HG03064 (cell line): ENCODE results near the gene LSM14B.
"Not testable (repeated sequence)": the region's sequence is repeated elsewhere in the genome, so short reads cannot be mapped to it uniquely, and the experiment has no call there.

Source experiments
- ATAC-seq: cut with Tn5 transposase; IDR thresholded peaks from one replicate; pipeline ENCODE4 v1.9.1; 2021; ENCODE audit warnings: low read depth; ENCODE audit not compliant: unreplicated experiment

Gene LSM14B

DNA sequence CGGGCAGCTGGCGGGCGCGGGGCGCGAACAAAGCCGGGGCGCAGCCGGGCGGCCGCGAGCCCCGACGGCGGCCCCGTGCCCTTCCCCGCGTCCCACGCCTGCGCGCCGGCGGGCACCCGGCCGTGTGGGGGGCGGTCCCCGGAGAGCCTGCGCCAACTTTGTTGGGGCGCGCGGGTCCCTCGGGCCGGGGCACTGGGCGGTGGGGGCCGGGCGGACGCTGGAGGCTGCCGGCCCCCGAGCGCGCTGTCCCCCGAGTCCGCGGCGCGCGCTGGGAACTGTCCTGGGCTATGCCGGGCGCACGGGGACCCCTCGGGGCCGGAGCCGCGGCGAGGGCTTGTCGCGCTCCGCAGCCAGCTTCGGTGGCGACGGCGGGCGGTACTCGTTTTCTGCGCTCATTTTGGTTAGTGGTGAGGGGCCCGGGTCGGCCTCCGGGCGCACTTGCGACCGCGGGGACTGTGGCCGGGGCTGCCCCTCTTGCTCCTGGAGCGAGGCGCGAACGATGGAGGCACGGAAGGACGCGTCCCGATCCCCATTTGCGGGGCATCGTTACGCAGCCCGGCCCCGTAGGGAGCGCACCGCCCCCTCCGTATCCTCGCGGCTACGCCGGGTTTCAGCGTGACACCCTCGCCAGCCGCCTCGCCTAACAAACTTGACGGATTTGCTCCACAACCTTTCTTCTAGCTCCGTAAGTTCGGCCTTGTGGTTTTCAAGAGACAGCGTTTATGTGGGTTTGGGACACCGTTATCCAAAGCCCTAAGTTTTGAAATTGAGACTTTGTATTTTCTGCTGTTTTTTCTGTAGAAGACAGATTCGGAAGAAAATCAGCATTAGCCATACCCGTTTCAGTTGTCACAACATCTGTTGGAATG, 21.9 kb downstream of the LSM14B start:
- peak; percentile 20 for ATAC-seq

DNA sequence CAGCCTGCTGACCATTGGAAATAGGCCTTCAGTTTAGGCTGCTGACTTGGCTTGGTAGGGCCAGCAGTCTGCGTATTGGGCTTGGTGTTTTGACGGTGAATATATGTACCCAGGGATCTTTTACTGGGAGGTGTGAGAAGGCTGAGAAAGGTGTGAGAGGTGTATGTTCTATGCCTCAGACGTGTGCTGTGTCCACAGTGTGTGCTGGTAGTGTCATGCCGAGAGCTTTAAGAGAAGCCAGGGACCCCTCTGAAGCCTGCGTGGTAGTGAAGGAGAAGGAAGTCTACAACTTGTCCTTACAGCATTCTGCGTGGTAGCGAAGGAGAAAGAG, 23.4 kb downstream of the LSM14B start:
- no peak for ATAC-seq

DNA sequence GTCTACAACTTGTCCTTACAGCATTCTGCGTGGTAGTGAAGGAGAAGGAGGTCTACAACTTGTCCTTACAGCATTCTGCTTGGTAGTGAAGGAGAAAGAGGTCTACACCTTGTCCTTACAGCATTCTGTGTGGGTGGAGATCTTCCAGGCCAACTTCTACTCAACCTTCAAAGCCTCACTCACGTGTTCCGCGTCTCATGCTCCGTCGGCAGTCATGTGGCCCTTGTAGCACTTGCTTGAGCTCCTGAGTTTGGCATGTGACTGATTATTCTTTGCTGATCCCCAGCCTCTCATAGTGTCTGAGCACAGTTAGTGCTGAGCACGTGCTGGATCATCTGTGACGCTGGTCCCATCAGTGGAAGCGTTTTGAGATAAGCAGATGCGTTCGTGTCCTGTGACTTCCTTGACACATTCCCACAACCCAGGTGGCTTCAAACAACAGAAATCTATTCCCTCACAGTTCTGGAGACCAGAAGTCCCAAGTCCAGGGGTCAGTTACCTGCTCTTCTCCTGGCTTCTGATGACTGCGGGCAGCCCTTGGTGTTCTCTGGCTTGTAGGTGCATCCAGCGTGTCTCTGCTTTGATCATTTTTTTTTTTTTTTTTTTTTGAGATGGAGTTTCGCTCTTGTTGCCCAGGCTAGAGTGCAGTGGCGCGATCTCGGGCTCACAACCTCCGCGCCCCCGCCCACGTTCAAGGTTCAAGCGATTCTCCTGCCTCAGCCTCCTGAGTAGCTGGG, 23.9 kb downstream of the LSM14B start:
- no peak for ATAC-seq

DNA sequence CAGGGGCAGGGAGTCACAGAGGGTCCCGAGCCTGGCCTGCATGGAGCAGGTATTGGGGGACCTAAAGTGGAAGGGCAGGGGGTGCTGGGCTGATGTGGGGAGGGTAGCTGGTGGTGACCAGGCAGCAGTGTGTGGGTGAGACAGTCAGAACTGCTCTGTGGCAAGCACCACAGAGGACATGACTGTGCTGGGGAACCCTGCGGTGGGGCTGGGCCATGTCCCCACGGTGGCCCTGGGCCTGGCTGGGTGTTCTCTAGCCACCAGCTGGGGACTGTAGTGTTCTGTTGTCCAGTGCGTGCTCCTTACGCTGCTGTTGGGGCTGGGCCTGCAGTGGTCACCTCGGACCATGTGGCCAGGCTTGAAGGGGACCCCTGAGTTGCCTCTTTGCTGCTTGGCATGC, 24.9 kb downstream of the LSM14B start:
- no peak for ATAC-seq

DNA sequence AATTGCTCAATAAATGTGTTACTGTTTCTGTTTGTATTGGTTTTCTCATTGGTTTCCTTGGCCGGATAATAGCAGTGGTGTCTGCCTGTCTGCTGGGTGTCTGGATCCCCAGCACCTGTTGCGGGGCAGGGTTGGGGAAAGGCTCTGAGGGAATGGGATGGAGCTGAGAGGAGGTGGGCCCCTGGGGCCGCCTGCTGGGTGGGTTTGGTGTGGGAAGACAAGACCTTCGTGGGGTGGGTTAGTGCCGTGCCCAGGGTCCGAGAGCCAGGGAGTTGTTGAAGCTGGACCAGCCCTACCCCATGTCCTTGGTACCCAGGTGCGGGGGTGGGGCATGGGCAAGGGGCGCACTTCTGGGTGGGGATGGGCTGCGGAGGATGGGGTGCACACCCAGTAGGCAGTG, 25.3 kb downstream of the LSM14B start:
- no peak for ATAC-seq

DNA sequence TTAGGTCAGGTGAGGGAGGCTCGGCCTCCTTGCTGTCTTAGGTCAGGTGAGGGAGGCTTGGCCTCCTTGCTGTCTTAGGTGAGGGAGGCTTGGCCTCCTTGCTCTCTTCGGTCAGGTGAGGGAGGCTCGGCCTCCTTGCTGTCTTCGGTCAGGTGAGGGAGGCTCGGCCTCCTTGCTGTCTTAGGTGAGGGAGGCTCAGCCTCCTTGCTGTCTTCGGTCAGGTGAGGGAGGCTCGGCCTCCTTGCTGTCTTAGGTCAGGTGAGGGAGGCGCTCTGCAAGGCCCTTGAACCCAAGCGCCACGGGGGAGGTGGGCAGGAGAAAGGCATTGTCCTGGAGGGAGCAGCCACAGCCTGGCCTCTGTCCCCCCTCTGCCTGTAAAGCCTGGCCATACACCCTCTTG, 26.1 kb downstream of the LSM14B start:
- ATAC-seq: not testable (repeated sequence)

DNA sequence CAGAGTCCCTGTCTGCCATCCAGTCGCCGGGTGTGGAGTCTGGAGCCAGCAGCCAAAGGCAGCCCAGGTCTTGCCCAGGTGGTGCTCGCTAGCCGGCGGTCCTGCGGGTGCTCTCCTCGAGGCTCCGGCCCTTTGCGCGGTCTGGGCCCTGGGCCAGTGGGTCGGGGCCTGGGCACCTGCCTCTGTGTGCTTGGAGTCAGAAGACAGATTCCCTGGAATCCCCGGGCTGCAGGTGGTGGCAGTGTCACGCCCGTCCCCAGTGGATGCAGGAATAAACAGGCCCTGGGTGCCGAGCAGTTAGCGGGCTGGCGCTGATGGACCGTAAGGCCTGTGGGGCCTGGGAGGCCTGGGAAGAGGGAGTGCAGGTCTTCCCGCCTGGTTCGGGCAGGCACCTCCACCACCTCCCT, 26.6 kb downstream of the LSM14B start:
- no peak for ATAC-seq

DNA sequence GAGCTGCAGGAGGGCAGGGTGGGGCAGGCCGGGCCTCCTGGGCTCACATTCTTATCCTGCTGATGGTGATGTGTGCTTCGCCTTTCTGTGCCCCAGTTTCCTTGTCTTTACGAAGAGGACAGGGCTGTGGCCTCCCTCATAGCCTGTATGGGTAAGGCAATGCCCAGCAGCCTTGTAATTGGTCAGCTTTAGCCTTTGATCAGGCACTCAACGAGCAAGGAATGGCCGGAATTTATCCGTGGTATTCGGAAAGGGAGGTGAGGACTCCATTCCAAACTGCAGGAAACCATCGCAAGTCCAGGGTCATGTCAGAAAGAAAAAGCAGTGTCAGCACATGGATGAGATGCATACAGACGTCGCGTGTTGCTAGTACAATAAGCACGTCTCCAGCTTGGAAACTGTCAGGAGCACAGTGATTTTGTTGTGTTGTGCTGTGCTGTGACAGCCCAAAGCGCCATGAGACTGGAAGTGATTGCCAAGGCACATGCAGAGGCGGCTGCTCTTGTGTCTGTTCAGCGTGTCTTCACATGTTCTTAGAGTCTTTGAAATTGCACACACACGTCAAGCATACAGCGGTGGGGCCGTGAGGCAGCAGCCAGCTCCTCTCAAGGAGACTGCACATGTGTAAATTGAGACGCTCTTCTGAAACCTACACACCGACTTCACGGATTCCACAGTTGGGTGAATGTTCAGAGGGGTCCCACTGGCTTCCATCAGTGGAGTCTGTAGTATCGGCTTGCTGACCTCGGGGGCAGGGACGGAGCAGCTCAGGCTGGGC, 27.4 kb downstream of the LSM14B start:
- ATAC-seq: no peak

DNA sequence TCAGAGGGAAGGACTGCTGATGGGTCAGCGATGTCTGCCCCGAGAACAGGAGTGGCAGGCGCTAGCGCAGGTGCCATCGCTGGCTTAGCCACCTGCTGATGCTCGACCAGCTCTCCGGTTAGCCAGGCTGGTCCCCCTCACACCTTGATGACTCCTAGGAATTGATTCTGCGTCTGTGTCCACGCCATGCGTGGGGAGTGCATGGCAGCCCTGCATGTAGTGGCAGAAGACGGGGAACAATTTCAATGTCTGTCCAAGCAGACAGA, 28.0 kb downstream of the LSM14B start:
- ATAC-seq: no peak

DNA sequence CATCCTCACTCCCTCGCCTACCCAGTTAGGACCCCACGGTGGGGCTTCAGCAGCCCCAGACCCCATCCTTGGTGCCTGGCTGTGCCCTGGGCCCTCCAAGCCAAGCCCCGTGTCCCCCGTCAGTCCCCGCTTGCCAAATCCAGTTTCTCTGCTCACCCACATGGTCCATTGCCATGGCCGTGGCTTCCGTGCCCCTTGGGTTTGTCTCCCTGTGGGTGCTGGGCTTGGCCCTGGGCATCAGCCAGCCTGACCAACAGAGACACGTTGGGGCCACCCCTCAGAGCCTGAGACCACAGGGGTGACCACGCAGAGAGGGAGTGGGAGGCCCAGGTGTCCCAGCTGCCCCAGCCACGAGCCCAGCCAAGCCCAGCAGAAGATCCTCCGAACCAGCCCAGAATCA, 28.9 kb downstream of the LSM14B start:
- no peak for ATAC-seq

DNA sequence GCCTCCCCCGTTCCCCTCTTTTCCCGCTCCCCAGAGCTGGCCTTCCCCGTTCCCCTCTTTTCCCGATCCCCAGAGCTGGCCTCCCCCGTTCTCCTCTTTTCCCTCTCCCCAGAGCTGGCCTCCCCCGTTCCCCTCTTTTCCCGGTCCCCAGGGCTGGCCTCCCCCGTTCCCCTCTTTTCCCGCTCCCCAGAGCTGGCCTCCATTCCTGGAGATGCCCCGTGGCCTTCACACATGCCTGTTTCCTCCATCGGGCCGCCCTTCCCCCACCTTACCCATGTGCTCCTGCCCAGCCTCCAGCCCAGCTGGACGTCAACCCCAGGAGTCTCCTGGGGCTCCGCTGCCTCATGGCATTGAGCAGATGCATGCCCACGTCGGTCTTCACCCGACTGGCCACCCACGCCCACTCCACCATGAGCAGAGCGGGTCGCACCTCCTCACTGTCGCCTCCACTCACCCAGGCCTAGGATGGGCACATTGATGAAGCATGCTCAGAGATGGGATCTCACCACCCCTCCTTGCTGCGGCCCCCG, 29.6 kb downstream of the LSM14B start:
- ATAC-seq: no peak

DNA sequence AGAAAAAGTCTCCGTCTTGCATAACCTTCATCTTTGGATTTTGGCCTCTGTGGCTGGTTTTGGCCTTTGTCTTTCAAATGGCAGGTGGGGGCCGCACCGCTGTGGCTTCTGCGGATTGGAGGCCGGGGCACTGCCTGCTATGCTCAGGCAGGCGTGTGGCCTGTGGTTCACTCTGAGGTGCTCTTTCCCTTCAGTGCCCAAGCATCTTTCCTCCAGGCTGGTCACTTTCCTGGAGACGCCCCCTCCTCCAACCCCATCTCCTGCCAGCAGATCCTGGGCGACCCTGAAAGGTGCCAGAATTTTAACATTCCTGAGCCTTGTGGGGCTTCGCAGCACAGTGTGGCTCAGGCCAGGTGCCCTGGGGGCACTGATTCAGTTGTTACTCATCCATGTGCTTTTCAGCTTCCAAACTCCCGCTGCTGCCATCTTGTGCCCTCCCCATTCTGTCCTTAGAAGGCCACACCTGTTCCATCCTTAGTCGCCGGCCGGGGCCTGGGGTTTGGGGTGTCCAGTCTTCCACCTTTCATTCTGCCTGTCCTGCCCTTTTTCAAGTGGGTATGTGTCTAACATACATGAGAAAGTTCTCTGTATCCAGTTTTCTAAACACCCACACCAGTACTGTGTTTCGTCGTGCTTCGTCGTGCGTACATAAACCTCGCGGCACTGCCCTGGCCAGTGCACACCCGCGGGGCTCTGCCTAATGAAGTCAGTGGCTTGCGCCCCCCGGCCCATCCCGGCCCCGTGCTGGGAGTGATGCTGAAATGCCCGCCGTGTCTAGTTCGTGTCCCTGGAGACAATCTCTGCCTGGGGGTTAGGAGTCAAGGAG, 33.4 kb downstream of the LSM14B start:
- ATAC-seq: no peak

DNA sequence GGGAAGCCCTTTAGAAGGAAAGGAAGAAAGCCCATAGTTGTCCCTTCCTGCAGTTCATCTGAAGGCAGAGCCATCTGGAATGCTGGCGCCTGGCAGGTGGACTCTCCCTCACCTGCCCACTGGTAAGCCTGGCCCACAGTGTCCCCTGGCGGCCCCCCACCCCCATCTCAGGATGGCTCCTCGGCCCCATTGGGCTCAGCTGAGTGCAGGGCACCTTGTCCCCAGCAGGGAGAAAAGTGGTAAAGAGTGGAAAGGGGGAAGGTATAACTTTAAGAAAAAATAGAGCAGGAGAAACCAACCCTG, 33.9 kb downstream of the LSM14B start:
- no peak for ATAC-seq

DNA sequence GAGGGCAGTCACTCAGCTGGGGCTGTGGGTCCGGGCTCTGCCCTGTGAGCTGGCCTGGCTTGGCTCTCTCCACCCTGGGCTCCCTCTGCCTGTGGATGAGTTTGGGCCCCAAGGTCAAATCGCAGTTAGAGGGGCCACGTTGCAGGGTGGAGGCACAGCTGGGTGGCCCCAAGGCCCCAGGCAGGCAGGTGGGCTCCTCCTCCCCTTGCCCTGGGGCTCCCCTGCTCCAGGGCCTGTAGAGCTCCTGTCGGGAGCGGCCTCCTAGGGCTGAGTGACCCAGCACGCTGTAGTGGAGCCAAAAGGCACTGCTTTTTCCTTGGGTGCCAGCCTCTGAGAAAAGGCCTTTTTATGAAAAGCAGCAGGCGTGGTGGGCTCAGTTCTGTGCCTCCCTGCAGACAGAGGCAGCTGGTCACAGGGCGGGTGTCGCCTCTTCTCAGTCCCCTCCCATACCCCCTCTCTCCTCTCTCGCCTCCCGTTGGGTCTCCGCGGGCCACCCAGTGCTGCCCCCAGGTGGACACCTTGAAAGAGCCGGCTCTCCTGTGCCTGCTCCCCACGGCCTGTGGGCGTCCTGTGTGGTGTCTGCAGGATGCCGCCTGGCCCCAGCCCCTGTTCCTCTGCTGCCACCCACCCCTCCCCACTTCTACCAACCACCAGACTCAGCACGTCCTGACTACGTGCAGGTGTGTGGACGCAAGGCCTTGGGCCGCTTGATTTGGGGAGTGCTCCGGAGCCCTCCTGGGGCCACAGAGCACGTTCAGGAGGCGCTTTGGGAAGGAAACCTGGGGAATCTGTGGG, 34.5 kb downstream of the LSM14B start:
- ATAC-seq: no peak

DNA sequence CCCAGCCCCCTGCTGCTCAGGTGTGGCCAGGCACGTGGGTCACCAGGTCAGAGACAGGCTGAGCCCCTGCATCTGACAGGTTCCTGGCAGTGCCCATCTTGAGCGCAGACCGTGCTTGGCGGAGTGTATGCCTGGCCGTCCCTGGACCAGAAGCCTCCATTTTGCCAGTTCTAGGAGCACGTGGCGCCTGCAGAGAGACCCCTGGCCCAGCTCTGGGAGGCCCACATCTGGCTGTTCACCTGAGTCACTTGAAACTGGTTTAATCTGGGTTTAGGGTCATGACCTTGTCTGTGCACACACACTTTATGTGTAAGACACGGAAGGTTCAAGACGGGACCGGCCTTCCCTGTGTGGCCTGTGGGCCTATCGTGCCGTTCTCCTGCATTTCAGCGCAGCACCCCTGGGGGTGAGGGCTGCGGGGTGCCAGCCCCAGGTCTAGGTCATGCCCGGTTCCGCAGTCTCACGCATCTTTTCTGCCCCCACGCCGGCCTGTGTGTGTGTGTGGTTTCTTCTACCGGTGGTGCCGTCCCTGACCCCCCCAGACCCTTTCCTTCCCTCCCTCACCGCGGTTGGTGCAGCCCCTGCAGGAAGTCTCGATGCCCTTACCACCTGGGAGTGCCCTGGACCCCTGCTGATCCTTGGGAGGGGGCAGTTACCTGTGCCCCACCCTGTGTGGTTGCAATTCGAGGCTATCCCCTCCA, 35.3 kb downstream of the LSM14B start:
- no peak for ATAC-seq

DNA sequence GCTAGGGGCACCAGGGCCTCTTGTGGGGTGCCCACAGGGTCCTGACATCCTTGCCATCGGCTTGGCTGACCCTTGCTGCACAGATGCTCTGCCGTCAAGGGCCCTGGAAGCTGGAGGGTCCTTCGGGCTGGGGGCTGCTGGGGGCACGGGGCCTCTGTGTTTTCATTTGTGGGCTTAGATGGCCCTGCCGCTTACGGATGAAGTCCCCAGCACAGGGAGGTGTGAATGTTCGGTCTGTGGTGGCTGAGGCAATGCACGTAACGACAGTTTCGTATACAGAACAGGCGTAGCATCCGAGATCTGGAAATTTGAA, 35.8 kb downstream of the LSM14B start:
- ATAC-seq: no peak

DNA sequence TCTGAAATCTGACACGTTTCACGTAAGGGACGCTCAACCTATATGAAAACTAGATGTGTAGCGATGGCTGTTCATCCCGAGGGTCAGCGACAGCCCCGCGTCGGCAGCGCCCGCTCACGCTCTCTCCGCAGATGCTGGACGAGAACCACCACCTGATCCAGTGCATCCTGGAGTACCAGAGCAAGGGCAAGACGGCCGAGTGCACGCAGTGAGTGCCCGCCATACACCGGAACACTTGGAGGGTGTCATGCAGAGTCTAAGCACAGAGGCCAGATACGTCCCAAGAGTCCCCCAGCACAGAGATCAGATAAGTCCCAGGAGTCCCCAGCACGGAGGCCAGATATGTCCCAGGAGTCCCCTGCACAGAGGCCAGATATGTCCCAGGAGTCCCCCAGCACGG, 36.3 kb downstream of the LSM14B start:
- no peak for ATAC-seq

DNA sequence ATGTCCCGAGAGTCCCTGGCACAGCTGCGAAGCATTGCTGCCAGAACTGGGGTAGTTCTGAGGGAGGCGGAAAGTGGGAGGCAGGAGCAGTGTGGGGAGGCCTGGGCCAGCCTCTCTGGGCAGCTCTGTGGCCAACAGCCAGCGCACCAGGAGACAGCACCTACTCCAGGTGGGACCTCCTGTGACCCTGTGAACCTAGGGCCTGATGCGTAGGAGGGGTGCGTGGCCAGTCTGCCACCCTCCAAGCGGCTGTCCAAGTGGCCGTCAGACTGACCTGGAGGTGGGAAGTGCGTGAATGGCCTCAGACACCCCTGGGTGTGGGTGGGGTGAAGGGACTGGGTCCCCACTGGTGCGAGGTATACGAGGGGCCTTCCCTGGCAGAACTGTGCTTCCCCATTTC, 36.8 kb downstream of the LSM14B start:
- no peak for ATAC-seq

DNA sequence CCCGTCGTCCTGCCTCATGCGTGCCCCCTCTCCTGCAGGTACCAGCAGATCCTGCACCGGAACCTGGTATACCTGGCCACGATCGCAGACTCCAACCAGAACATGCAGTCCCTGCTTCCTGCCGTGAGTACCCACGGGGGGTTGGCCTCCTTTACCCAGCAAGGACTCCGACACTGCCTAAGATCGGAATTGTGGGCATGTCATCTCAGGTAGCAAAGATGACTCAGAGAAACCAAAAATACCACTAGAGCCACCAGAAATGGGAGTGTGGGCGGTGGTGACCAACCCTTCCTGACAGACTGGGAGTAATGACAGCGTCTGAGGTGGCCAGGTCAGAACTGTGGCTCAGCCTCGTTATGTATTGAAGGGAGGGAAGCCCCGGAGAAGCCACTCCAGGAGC, 37.6 kb downstream of the LSM14B start:
- ATAC-seq: no peak

DNA sequence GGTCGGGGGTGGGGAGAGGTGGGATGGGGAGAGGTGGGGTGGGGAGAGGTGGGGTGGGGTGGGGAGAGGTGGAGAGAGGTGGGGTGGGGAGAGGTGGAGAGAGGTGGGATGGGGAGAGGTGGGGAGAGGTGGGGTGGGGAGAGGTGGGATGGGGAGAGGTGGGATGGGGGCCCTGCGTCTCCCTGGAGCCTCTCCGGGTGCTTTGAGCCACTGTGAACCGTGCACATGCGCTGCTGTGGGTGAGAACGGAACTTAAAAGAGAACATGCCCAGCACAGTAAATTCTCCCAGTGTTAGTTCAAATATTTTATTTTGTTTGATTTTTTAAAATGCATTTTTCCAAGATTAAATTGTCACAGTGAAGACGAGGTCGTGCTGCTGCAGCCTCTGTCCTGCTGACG, 38.0 kb downstream of the LSM14B start:
- ATAC-seq: no peak
